ENCODE measurements around the gene CUBN. TPM values are rescaled to one million over a fixed set of nuclear protein-coding genes. Genes with fewer than 3 reads are reported as not detected.

The CUBN gene
- total and polyA plus RNA-seq, 2 donors, result 0.54 to 6.1 TPM

- Histone ChIP-seq H3K27ac (ENCODE audit: low read depth) (no peak overlapping the region), H3K4me1 (ENCODE audit: insufficient read depth) (no peaks in the 10 kb centered on the region), H3K36me3 (ENCODE audit: insufficient read depth) (no peaks in the 10 kb centered on the region), H3K4me3 (ENCODE audit: low read depth, low read length) (no peak overlapping the region)
- WGBS, result 77% methylated on average over 3 of the region's 3 CpGs
- no peak for DNase-seq (ENCODE audit: extremely low spot score)
Measured at GRCh38 chr10:17047908-17048307, 81.7 kb downstream of the CUBN start.

DNA sequence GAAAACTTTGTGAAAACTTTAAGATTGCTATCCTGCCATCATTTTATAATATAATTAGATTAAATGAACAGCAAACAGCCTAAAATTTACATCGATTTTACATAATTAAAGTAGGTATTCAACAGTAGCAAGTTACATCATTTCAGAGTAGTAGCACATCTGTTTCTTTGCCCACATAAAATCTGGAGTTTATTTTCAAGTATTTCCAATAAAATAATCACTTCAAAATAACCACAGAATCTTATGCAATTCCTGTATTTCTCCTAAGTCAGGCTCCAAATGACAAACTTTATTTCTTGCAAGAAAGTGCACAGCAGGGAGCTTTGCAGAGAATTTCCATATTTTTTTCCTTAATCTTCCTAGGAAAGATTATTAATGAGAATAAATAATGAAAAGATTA is 82.6 kb downstream of the CUBN start:
- Histone ChIP-seq H3K27ac (ENCODE audit: low read depth) (no peak overlapping the region), H3K36me3 (ENCODE audit: insufficient read depth) (no peaks in the 10 kb centered on the region), H3K4me1 (ENCODE audit: insufficient read depth) (no peaks in the 10 kb centered on the region), H3K4me3 (ENCODE audit: low read depth, low read length) (no peak overlapping the region)
- no peak for DNase-seq (ENCODE audit: extremely low spot score)
- WGBS, result 73% methylated on average over 1 of the region's 1 CpG

DNA sequence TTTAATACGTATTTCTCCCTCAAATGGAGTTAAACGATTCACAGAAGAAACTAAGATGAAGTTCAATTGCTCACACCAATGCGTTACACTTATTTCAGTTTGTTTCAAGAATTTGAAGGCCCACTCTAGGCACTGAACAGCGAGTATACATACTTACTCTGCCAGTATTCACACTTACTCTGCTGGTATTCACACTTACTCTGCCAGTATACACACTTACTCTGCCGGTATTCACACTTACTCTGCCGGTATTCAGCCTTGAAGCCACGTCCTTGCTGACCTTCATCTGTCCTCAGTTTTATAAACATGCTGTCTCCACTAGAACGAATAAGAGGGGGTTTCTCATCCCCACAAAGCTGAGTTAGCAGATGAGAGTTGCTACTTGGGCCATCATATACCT is 86.0 kb downstream of the CUBN start:
- Histone ChIP-seq H3K4me1 (ENCODE audit: insufficient read depth) (no peaks in the 10 kb centered on the region), H3K36me3 (ENCODE audit: insufficient read depth) (no peaks in the 10 kb centered on the region), H3K4me3 (ENCODE audit: low read depth, low read length) (no peak overlapping the region), H3K27ac (ENCODE audit: low read depth) (no peak overlapping the region)
- DNase-seq (ENCODE audit: extremely low spot score), result no peak
- 83% methylated on average over 8 of the region's 8 CpGs for whole genome bisulfite sequencing

DNA sequence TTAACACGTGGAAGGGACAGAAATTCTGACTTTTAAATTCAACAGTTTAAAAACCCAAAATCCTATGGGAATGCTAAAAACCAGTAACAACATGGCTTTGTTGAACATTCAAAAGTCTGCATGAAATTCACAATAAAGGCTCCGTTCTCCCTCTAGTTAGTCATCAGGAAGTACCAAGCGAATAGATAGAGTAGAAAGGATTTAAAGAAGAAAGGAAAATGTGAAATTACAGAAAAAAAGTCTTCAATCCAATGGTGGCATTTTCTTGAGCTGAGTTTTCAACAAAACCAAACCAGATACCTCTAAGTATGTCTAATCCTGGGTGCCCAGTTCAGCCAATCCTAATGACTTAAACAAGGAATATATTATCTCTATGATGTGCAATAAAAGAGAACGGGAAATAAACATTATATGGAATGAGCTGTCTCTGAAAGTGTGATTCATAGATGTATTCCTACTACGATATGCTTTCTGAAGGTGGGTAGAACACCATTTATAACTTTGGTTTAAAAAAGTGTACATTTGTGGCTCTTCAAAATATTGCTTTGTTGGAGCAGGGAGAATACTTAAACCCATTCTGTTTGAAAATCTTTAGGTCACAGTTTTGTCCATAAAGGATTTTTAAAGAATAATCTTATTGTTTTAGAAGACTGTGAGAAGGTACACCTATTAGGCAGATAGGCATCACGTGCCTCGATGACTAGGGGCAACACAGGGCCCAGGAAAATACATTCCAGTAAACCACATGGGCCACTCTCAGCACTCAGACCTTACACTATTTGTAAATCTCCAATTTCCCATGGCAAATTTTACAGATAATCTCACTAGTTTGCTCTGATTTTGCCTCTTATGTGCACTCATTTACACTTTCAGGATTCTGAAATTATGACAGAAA is 87.7 kb downstream of the CUBN start:
- Histone ChIP-seq H3K4me3 (ENCODE audit: low read depth, low read length) (no peak overlapping the region), H3K4me1 (ENCODE audit: insufficient read depth) (no peaks in the 10 kb centered on the region), H3K27ac (ENCODE audit: low read depth) (no peak overlapping the region), H3K36me3 (ENCODE audit: insufficient read depth) (no peaks in the 10 kb centered on the region)
- no peak for DNase-seq (ENCODE audit: extremely low spot score)
- WGBS, result 62% methylated on average over 7 of the region's 7 CpGs

DNA sequence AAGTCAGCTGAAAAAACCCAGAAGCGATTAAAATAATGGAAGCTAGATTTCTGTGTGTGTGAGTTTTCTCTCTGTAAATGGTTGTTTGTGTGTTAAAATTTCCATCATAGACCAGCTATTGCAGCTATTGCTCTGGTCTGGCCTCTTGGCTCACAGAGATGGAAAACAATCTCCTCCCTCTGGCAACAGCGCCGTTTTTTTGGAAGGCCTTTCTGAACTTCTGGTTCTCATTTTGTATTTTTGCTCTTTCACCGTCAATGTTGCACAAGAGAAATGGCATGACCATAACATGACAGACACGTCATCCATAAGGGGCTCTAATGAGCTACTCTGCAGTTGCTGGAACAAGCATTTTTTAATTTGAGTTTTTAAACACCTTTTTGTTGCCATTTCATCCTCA is 91.0 kb downstream of the CUBN start:
- no peak overlapping the region for H3K27ac ChIP-seq (ENCODE audit: low read depth)

DNA sequence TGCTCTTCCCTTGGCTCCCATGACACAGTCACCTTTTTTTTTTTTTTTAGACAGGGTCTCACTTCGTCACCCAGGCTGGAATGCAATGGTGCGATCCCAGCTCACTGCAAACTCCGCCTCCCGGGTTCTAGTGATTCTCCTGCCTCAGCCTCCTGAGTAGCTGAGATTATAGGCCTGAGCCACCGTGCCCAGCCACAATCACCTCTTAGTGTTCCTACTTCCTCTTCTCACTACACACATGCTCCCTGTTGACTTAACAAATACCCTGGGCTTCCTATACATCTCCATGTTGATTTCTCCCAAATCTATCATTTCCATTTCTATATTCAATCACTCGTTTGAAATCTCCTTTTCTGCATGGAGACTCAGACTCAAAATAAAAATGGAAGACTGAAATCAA is 91.7 kb downstream of the CUBN start:
- Histone ChIP-seq H3K27ac (ENCODE audit: low read depth) (no peak overlapping the region), H3K4me1 (ENCODE audit: insufficient read depth) (no peaks in the 10 kb centered on the region), H3K36me3 (ENCODE audit: insufficient read depth) (no peaks in the 10 kb centered on the region), H3K4me3 (ENCODE audit: low read depth, low read length) (no peak overlapping the region)
- DNase-seq (ENCODE audit: extremely low spot score), result no peak
- 84% methylated on average over 6 of the region's 6 CpGs for WGBS

More for the DNA sequence above, 91.0 kb downstream of the CUBN start:
- H3K4me3 ChIP-seq (ENCODE audit: low read depth, low read length), result no peak overlapping the region
- H3K4me1 ChIP-seq (ENCODE audit: insufficient read depth), result no peaks in the 10 kb centered on the region
- no peaks in the 10 kb centered on the region for H3K36me3 ChIP-seq (ENCODE audit: insufficient read depth)
- no peak for DNase-seq (ENCODE audit: extremely low spot score)
- WGBS, result 67% methylated on average over 5 of the region's 5 CpGs

DNA sequence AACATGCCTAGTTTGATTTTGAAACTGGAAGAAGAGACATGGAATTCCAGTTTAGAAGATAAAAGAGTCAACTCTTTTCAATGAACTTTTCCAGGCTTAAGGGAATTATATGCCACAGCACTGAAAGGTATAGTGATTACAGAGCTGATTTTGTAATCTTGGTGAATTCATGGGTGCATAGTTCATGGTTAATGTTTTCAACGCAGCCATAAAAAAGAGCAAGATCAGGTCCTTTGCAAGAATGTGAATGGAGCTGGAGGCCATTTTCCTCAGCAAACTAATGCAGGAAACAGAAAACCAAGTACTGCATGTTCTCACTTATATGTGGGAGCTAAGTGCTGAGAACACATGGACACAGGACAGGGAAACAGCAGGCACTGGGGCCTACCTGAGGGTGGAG is 94.2 kb downstream of the CUBN start:
- Histone ChIP-seq H3K4me1 (ENCODE audit: insufficient read depth) (no peaks in the 10 kb centered on the region), H3K27ac (ENCODE audit: low read depth) (no peak overlapping the region), H3K36me3 (ENCODE audit: insufficient read depth) (no peaks in the 10 kb centered on the region), H3K4me3 (ENCODE audit: low read depth, low read length) (no peak overlapping the region)
- WGBS, result 86% methylated on average over 1 of the region's 1 CpG
- DNase-seq (ENCODE audit: extremely low spot score), result no peak

GRCh38 chr10:17033529-17034260 is 95.9 kb downstream of the CUBN start:
- WGBS, result 77% methylated on average over 7 of the region's 7 CpGs
- DNase-seq (ENCODE audit: extremely low spot score), result no peak
- no peaks in the 10 kb centered on the region for H3K36me3 ChIP-seq (ENCODE audit: insufficient read depth)
- no peaks in the 10 kb centered on the region for H3K4me1 ChIP-seq (ENCODE audit: insufficient read depth)
- H3K27ac ChIP-seq (ENCODE audit: low read depth), result no peak overlapping the region
- H3K4me3 ChIP-seq (ENCODE audit: low read depth, low read length), result no peak overlapping the region

GRCh38 chr10:17031637-17032635 is 97.7 kb downstream of the CUBN start:
- Histone ChIP-seq H3K4me3 (ENCODE audit: low read depth, low read length) (no peak overlapping the region), H3K27ac (ENCODE audit: low read depth) (no peak overlapping the region), H3K4me1 (ENCODE audit: insufficient read depth) (no peaks in the 10 kb centered on the region), H3K36me3 (ENCODE audit: insufficient read depth) (no peaks in the 10 kb centered on the region)
- WGBS, result 85% methylated on average over 13 of the region's 13 CpGs
- no peak for DNase-seq (ENCODE audit: extremely low spot score)

- no peak overlapping the region for H3K4me3 ChIP-seq (ENCODE audit: low read depth, low read length)
- H3K36me3 ChIP-seq (ENCODE audit: insufficient read depth), result no peaks in the 10 kb centered on the region
- DNase-seq (ENCODE audit: extremely low spot score), result peak; percentile 46
- H3K27ac ChIP-seq (ENCODE audit: low read depth), result no peak overlapping the region
- WGBS, result 27% methylated on average over 9 of the region's 9 CpGs
- no peaks in the 10 kb centered on the region for H3K4me1 ChIP-seq (ENCODE audit: insufficient read depth)
Measured at GRCh38 chr10:17029581-17030271, 99.9 kb downstream of the CUBN start.

- Histone ChIP-seq H3K27ac (ENCODE audit: low read depth) (no peak overlapping the region), H3K4me1 (ENCODE audit: insufficient read depth) (no peaks in the 10 kb centered on the region), H3K4me3 (ENCODE audit: low read depth, low read length) (no peak overlapping the region), H3K36me3 (ENCODE audit: insufficient read depth) (no peaks in the 10 kb centered on the region)
- no peak for DNase-seq (ENCODE audit: extremely low spot score)
- WGBS, result 45% methylated on average over 4 of the region's 4 CpGs
Measured at GRCh38 chr10:17029239-17029580, 100.4 kb downstream of the CUBN start.

GRCh38 chr10:17028798-17029197 is 100.8 kb downstream of the CUBN start:
- no peaks in the 10 kb centered on the region for H3K4me1 ChIP-seq (ENCODE audit: insufficient read depth)
- H3K4me3 ChIP-seq (ENCODE audit: low read depth, low read length), result no peak overlapping the region
- no peak for DNase-seq (ENCODE audit: extremely low spot score)
- H3K36me3 ChIP-seq (ENCODE audit: insufficient read depth), result no peaks in the 10 kb centered on the region
- whole genome bisulfite sequencing, result 76% methylated on average over 4 of the region's 4 CpGs
- no peak overlapping the region for H3K27ac ChIP-seq (ENCODE audit: low read depth)

Measured in urinary bladder (tissue), 4 donors.